Stimulated activated CD4-positive, alpha-beta T cell treated with anti-CD3 and anti-CD28 coated beads, Interleukin-4, amount 100 ng/mL, for 1 hour (primary cell): Measurements from ENCODE around the gene WWC2.
"Not testable (repeated sequence)": the region's sequence is repeated elsewhere in the genome, so short reads cannot be mapped to it uniquely, and the experiment has no call there.

ENCODE experiments used
- DNase-seq: peaks from one replicate; pipeline ENCODE4 v3.0.0-alpha.2; 2020

WWC2 gene

DNA sequence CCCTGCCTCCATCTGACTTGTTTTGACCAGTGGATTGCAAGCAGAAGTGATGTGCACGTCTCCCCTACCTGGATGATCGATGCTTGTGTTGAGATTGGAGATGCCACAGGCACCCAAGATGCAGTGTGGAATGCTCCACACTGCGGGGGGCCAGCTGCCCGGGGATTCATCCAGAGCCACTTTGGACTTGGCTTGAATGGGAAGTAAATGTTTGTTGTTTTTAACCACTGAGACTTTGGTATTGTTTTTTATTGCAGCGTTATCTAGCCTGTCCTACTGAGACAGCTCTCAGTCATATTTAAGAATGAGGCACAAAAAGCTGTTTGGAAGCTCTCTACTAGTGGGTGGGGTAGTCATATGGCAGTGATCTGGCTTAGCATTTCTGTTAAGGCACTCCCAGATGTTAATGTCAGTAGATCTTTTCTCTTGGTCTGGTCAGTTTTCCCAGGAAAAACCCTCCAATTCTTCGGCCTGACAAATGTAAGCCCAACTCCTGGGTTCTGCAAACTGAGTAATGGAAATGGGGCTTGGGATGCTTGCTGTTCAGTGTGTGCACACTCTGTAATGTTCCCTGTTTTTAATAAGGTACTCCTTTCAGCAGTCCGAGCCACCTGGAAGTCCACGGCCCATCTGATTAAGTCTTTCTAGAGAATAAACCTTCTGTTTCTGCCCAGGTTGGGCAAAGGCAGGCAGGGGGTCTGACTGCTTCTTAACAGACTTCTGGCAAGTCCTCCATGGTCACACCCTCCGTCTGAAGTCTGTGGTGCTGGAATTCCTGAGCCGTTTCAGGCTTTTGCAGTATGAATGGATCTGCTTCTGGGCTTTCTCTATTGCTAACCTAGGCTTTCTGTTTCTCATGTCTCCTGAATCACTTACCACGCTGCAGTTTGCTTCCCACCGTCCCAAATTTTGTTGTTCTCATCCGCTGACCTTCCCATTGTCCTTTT, 74.8 kb downstream of the WWC2 start:
- DNase-seq: no peak

GRCh38 chr4:183175631-183176232, 76.7 kb downstream of the WWC2 start:
- DNase-seq: no peak

DNA sequence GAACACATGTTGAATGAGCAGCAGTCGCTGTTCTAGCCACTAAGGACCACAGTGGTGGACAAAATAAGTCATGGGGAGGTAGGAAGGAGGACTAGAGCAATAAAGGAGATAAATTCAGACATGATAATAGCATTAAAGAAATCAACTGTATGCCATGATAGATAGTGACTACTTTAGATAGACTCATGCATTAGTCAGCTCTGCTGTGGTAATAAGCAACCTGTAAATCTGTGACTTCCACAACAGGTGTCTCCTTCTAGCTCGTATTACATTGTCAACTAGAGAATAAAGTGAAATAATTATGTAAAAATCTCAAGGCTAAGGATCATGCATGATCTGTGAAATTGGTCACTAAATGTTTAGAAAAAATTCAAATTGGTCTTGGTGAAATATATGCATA, 77.9 kb downstream of the WWC2 start:
- no peak for DNase-seq

DNA sequence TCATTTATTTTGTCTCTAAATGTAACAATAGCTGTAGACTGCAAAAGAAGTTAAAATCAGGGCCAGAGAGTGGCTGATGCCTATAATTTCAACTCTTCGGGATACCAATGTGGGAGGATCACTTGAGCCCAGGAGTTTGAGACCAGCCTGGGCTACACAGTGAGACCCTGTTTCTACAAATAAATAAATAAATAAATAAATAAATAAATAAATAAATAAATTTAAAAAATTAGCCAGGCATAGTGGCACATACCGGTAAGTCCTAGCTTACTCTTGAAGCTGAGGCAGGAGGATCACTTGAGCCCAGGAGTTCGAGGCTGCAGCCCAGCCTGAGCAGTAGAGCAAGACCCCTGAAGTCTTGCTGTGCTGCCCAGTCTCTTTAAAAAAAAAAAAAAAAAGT, 79.1 kb downstream of the WWC2 start:
- no peak for DNase-seq

DNA sequence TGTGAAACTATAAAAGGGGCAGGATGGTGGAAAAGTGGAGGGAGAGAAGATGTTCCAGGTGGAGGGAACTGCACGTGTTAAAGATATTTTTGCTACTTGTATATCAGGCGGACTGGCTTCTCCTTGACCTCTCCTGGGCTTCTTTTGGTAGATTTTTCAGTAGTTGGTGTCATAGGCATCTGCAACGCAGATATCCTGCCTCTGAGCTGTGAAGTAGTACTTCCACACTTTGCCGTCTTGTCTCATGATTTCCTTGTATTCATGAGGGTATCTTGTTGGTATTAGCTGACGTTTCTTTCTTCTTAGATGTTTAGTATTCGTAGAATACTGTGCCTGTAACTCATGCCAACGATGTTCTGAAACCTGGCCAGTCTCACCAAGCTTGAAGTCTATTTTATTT, 81.0 kb downstream of the WWC2 start:
- no peak for DNase-seq

DNA sequence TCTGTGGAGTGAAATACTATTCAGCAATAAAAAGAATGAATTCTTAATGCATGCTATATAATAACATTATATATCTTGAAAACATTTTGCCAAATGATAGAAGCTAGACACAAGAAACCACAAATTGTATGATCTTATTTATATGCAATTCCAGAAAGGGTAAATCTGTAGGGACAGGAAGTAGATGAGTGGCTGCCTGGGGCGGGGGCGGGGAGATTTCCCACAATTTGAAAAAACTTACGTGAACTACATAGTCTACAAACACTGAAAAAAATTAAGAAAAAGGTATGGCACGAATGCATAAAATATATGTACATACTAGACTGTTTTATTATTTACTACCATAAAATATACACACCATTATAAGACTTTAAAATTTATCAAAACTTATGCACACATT, 81.6 kb downstream of the WWC2 start:
- DNase-seq: no peak

DNA sequence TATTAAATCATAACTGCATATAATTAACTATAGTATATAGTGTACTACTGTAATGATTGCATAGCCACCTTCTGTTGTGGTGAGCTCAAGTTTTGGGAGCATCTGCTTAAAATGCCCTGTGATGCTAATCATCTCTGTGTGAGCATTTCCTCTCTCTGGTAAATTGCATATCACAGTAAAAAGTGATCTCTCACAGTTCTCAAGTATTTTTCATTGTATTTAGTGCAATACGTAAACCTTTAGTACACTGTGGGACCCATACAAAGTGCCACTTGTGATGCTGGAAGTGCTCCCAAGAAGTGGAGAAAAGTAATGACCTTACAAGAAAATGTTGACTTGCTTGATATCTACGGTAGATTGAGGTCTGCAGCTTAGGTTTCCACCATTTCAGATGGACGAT, 82.0 kb downstream of the WWC2 start:
- DNase-seq: no peak

GRCh38 chr4:183182873-183183725, 84.0 kb downstream of the WWC2 start:
- DNase-seq: peak; percentile 3

DNA sequence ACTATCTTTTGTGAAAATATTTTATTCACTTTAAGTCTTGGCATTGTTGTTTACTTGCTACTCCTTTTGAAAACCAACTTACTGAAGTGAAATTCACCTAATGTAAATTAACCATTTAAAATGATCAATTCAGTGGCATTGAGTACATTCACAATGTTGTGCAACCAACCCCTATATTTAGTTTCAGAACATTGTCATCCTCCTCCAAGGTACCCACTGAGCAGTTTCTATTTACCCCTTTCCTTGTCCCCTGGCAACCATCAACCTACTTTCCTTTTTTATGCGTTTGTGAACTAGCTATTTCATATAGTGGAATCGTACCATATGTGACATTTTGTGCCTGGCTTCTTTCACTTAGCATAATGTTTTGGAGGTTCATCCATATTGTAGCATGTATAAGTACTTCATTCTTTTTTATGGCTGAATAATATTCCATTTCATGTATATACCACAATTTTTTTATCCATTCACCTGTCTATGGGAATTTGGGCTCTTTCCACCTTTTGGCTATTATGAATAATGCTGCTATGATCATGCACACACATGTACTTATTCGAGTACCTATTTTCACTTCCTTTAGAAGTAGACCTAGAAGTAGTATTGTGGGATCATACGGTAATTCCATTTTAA, 85.0 kb downstream of the WWC2 start:
- DNase-seq: no peak

DNA sequence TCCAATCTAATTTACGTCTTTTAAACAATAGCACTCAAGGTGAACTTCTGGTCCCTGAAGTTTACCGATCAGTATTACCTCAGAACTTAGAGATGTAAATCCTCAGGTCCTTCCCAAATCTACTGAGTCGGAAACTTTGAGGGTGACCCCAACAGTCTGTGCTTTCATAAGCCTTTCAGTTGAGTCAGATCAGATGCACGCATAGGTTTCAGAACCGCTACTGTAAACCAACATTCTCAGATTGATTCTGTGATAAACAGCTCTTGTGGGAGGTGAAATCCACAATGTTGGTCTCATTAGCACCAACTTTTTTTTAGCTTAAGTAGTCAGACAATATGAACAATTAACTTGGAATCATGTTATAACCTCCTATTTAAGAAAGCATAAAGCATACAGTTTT, 86.0 kb downstream of the WWC2 start:
- no peak for DNase-seq

DNA sequence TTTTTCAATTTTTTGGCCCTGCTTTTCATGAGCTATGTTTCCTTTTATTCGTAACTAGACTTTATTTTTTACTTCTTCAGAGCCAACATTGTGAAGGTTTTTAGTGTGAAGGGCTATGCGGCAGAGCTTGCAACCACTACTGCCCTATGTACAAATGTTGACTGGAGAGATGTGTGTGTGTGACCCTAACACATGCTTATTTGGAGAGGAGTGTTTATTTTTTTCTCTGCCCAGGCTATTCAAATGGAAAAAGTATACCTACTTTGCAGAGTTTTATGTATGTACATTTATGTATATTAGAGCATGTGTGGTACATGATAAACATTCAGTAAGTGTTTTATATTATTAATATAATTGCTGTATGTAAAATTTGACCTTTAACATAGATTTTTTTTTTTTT, 86.5 kb downstream of the WWC2 start:
- no peak for DNase-seq

DNA sequence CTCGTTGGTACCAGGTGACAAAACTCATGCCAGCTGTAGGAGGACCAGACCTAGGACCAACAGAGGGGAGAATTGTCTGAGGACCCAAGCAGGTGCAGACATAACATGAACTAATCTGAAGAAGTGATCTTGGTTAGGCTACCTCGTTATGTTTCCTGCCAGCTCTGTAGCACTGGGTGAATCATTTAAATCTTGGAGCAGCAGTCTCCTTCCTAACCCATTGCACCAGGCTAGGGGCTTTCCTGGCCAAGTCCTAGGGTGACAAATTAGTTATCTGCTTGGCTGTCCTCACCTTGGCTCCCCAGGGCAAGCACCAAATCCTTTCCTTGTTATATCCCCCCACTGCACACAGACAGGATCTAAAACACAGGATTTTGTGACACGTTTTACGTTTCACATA, 87.8 kb downstream of the WWC2 start:
- DNase-seq: no peak

- no peak for DNase-seq
Observed at GRCh38 chr4:183190900-183191527, 92.0 kb downstream of the WWC2 start.

DNA sequence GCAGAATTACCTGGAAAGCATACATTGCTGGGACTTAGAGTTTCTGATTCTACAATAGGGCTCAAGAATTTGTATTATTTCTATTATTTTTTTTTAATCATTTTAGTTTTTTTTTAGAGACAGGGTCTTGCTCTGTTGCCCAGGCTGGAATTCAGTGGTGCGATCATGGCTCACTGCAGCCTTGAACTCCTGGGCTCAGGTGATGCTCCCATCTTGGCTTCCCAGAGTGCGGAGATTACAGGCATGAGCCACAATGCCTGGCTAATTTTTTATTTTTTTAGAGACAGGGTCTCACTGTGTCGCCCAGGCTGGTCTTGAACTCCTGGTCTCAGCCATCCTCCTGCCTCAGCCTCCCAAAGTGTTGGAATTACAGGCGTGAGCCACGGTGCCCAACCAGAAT, 92.6 kb downstream of the WWC2 start:
- no peak for DNase-seq

DNA sequence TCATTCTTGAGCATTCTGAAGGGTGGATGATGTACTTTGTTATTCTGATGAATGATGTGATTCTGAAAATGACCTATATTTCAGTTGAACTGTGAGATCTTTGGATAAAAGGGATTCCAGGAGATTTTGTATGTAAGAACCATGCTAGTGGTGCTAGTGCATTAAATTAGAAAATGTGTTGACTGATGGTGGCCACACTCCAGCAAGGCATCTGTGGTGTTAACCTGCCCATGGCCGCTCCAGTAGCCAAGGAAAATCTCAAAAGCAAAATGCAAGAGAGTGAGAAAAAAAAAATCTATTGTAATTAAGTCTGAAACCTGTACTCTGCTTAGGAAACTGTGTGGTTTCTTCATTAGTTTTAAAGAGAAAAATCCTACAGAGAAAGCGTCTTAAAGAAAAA, 93.5 kb downstream of the WWC2 start:
- DNase-seq: no peak

DNA sequence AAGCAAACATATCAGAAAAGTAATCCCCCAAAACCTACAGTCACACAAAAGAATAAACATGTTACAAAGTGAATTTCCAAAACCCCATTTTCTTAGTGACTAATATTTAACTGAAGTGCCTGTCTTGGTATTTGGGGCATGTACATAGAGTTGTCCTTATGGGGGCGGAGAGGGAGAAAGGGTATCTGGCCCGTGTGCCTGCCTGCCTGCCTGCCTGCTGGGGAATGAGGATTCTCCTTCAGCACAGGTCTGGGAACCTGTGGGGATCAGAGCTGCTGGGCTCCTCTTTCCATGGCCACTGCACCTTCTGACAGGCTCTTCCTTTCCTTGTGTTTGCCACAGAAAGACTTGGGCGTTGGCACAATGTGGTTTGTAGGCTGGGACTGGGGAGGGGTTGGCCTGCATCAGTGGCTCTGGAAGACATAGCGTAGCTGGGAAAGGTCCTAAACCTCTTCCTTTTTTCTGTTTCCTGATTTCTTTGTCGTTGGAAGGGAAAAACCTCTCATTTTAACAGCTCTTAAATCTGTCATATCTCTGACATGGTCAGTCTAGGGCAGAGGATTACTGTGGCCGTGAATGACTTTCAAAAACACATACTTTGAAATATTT, 94.8 kb downstream of the WWC2 start:
- not testable (repeated sequence) for DNase-seq

GRCh38 chr4:183195534-183195933, 96.5 kb downstream of the WWC2 start:
- no peak for DNase-seq

DNA sequence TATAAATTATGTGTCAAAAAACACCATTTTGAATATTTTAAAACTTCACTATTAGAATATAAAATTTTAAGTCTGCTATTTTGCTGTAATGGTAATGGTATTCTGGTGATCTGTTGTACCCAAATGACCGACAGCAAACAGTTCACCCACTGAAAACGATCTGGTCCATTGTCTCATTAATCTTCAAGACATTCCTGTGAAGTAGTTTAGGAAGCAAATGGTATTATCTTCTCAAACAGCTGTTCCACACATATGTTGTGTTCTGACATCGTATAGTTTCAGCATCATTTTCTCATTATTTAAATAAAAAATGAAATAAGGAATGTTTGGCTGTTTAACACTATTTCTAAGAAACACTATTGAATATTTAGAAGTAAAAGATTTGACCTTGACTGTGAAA, 98.1 kb downstream of the WWC2 start:
- DNase-seq: no peak

GRCh38 chr4:183200453-183200852, 101.4 kb downstream of the WWC2 start:
- DNase-seq: no peak

DNA sequence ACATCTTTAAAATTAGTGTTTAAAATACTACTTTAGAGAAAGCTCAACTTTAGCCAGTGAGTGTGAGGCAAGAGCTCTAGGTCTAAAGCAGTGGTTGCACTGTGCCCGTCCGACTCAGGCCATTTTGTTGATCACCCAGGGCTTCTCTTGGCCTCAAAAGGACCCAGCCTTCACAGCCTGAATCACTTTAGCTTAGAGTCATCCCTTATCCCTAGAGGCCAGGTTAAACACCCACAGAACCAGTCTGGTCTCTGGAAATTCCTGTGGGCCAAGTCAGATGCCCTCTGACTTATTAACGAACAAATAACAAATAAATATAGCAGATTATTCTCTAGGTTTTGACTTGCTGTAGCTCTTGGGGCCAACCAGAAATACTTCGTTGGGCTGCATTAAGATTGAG, 102.3 kb downstream of the WWC2 start:
- DNase-seq: no peak

DNA sequence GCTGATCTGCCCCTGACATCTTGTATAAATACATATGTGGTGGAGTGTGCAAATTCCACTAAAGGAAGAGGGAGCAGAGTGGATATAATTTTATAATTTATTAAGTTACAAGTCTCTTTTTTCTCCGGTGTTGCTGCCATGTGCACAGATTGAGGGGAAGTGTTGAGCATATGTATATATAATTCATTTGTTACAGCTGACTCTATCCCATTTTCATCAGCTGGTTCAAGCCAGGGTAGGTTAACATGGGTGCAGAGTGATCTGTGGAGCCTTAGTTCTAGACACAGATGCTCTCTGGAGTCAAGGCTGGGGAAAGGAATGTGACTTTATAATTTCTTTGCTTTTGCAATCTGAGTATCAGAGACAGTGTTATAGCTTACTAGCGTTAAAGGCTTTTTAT, 103.5 kb downstream of the WWC2 start:
- no peak for DNase-seq

GRCh38 chr4:183204793-183205192, 105.7 kb downstream of the WWC2 start:
- no peak for DNase-seq
